A549 (cell line): ENCODE results near the gene SLC25A36. TPM values are rescaled to one million over a fixed set of nuclear protein-coding genes. Genes with fewer than 3 reads are reported as not detected.

Experiments used
- ATAC-seq, 2 experiments: fragments of 200-7000 bp in 1 of 2; fragments of >200 bp in 1 of 2; cut with Nextera tagmentation in 1 of 2; cut with Tn5 transposase in 1 of 2; 3 replicates each; pipeline versions ENCODE4 v1.8.0 to v1.9.1; 2018 to 2020; ENCODE audit warnings: mild to moderate bottlenecking in 1 of 2, moderate library complexity in 1 of 2
- CTCF ChIA-PET: fragments of 300-600 bp; sonication (Branson Sonifier 250); formaldehyde crosslinking; extraction: SDS; loops from one replicate; lab custom pipeline; 2021; ENCODE audit warnings: antibody characterized with exemption, inconsistent platforms; lab: Yijun Ruan, JAX
- POLR2A ChIA-PET: fragments of 350-600 bp; formaldehyde crosslinking; extraction: SDS; loops from one replicate; lab custom pipeline; 2021; ENCODE audit warnings: antibody characterized with exemption, inconsistent platforms; lab: Yijun Ruan, JAX
- DNase-seq, 2 experiments: peaks; one replicate each; pipeline versions ENCODE4 v3.0.0 to v3.0.0-alpha.2; 2011 to 2016; ENCODE audit warnings: low read depth in 1 of 2, low spot score in 1 of 2
- FAIRE-seq: peaks from 2 replicates; lab custom pipeline; 2011; peaks lifted over from hg19 to GRCh38; lab: Jason Lieb, UNC
- H3K27ac ChIP-seq, 2 experiments: fragments of >200 bp; sonication (Bioruptor Twin); formaldehyde crosslinking; 3 replicates each; pipeline ENCODE4 v1.5.1; 2016 to 2017
- H3K4me1 ChIP-seq: fragments of >200 bp; sonication (Bioruptor Twin); formaldehyde crosslinking; 3 replicates; pipeline ENCODE4 v1.6.1; 2016
- H3K4me2 ChIP-seq: fragments of >200 bp; sonication (Bioruptor Twin); formaldehyde crosslinking; 3 replicates; pipeline ENCODE4 v1.6.1; 2016
- H3K4me3 ChIP-seq: fragments of >200 bp; sonication (Bioruptor Twin); formaldehyde crosslinking; 3 replicates; pipeline ENCODE4 v1.5.1; 2016
- H3K9me3 ChIP-seq: fragments of >200 bp; sonication (Bioruptor Twin); formaldehyde crosslinking; 3 replicates; pipeline ENCODE4 v1.6.1; 2016
- BHLHE40 ChIP-seq: IDR thresholded peaks from 2 replicates; pipeline ENCODE4 v1.6.1; 2012; ENCODE audit warnings: low read depth, low read length, inconsistent platforms
- CBX8 ChIP-seq: fragments of 200-600 bp; sonication (generic); IDR thresholded peaks from 2 replicates; pipeline ENCODE4 v1.6.1; 2016
- CEBPB ChIP-seq, 2 experiments: fragments of >200 bp in 1 of 2; sonication (Bioruptor Twin) in 1 of 2; formaldehyde crosslinking in 1 of 2; IDR thresholded peaks; 2 replicates each; pipeline ENCODE4 v1.6.1; 2012 to 2016
- CTCF ChIP-seq: fragments of >200 bp; sonication (Bioruptor Twin); formaldehyde crosslinking; IDR thresholded peaks from 3 replicates; pipeline ENCODE4 v1.5.1; 2016
- EP300 ChIP-seq, 2 experiments: fragments of >200 bp; sonication (Bioruptor Twin); formaldehyde crosslinking; IDR thresholded peaks; 2 replicates in 1 of 2; 3 replicates in 1 of 2; pipeline ENCODE4 v1.6.1; 2016 to 2017
- FOSB ChIP-seq: fragments of 250-450 bp; sonication (Bioruptor Pico); IDR thresholded peaks from 2 replicates; pipeline ENCODE4 v1.5.0; 2020; ENCODE audit warnings: mild to moderate bottlenecking, moderate library complexity
- FOXS1 ChIP-seq: fragments of 250-450 bp; sonication (Bioruptor Pico); IDR thresholded peaks from 2 replicates; pipeline ENCODE4 v1.5.0; 2020; ENCODE audit warnings: mild to moderate bottlenecking, moderate library complexity
- HOXB13 ChIP-seq: fragments of 250-450 bp; sonication (Bioruptor Pico); IDR thresholded peaks from 2 replicates; pipeline ENCODE4 v1.5.0; 2020; ENCODE audit warnings: low read depth, mild to moderate bottlenecking, moderate library complexity
- JUN ChIP-seq, 2 experiments: fragments of >200 bp; sonication (Bioruptor Twin); formaldehyde crosslinking; IDR thresholded peaks; 2 replicates in 1 of 2; 3 replicates in 1 of 2; pipeline ENCODE4 v1.6.1; 2016 to 2017
- KDM5A ChIP-seq: fragments of 200-600 bp; sonication (generic); IDR thresholded peaks from 2 replicates; pipeline ENCODE4 v1.6.1; 2016; ENCODE audit warnings: antibody characterized with exemption, mild to moderate bottlenecking
- MYC ChIP-seq: IDR thresholded peaks from 2 replicates; pipeline ENCODE4 v1.6.1; 2012; ENCODE audit warnings: mild to moderate bottlenecking, inconsistent platforms, low read length, improper control_type of control experiment, borderline replicate concordance
- NFE2L2 ChIP-seq: fragments of 150-350 bp; conservative IDR thresholded peaks from 2 replicates; pipeline ENCODE4 v1.6.1; 2014; ENCODE audit warnings: low read length
- NR3C1 ChIP-seq: fragments of >200 bp; sonication (Bioruptor Twin); formaldehyde crosslinking; IDR thresholded peaks from 3 replicates; pipeline ENCODE4 v1.6.1; 2017
- PBX3 ChIP-seq: IDR thresholded peaks from 2 replicates; pipeline ENCODE4 v1.6.1; 2012
- POLR2A ChIP-seq: IDR thresholded peaks from 2 replicates; pipeline ENCODE4 v1.6.1; 2012; ENCODE audit warnings: mild to moderate bottlenecking, low read length
- POLR2AphosphoS2 ChIP-seq: conservative IDR thresholded peaks from 2 replicates; pipeline ENCODE4 v1.6.1; 2012; ENCODE audit warnings: low read length, improper control_type of control experiment, inconsistent platforms
- RAD21 ChIP-seq, 2 experiments: fragments of >200 bp in 1 of 2; sonication (Bioruptor Twin) in 1 of 2; formaldehyde crosslinking in 1 of 2; IDR thresholded peaks in 1 of 2; conservative IDR thresholded peaks in 1 of 2; 2 replicates in 1 of 2; 3 replicates in 1 of 2; pipeline ENCODE4 v1.6.1; 2012 to 2018; ENCODE audit warnings: inconsistent platforms in 1 of 2
- RFX5 ChIP-seq: fragments of 450-650 bp; IDR thresholded peaks from 2 replicates; pipeline ENCODE4 v1.7.1; 2014; ENCODE audit warnings: antibody characterized with exemption, mild to moderate bottlenecking, moderate library complexity
- RNF2 ChIP-seq: fragments of 200-600 bp; sonication (generic); IDR thresholded peaks from 2 replicates; pipeline ENCODE4 v1.6.1; 2016; ENCODE audit warnings: low read depth, mild to moderate bottlenecking, antibody characterized with exemption, moderate library complexity, borderline replicate concordance
- SMC3 ChIP-seq: fragments of >200 bp; sonication (Bioruptor Twin); formaldehyde crosslinking; IDR thresholded peaks from 3 replicates; pipeline ENCODE4 v1.6.1; 2018; ENCODE audit warnings: inconsistent platforms
- ZC3H11A ChIP-seq: fragments of 450-650 bp; IDR thresholded peaks from 2 replicates; pipeline ENCODE4 v1.6.1; 2014; ENCODE audit warnings: antibody characterized with exemption, mild to moderate bottlenecking
- WGBS: methylation state at CpG from one replicate; pipeline ENCODE4 v1.1.6; 2017; ENCODE audit errors: missing lambda C conversion rate; 5-methylcytosine and 5-hydroxymethylcytosine counted together
- polyA plus RNA-seq, 4 experiments: library from polyadenylated mRNA; depleted of rRNA in 3 of 4; stranded (reverse); fragments of >200 nt; fragmentation: RNase III in 1 of 4; extraction: RNeasy Plus Mini Kit Qiagen cat#74134 plus additional on column Dnase treatment in 1 of 4; gene quantifications; 2 replicates in 3 of 4; 3 replicates in 1 of 4; pipeline ENCODE4 v1.2.3, GENCODE V29; 2011 to 2017
- TF ChIP-seq, protein P1 (sequence below): fragments of 150-350 bp; IDR thresholded peaks from 2 replicates; pipeline ENCODE4 v1.6.1; 2014; ENCODE audit warnings: low read depth, mild to moderate bottlenecking, low read length

Gene SLC25A36
- polyA plus RNA-seq, 2 of the 4 experiments (the other 2 are of a cell fraction) = 18.2 to 75.0 TPM

DNA sequence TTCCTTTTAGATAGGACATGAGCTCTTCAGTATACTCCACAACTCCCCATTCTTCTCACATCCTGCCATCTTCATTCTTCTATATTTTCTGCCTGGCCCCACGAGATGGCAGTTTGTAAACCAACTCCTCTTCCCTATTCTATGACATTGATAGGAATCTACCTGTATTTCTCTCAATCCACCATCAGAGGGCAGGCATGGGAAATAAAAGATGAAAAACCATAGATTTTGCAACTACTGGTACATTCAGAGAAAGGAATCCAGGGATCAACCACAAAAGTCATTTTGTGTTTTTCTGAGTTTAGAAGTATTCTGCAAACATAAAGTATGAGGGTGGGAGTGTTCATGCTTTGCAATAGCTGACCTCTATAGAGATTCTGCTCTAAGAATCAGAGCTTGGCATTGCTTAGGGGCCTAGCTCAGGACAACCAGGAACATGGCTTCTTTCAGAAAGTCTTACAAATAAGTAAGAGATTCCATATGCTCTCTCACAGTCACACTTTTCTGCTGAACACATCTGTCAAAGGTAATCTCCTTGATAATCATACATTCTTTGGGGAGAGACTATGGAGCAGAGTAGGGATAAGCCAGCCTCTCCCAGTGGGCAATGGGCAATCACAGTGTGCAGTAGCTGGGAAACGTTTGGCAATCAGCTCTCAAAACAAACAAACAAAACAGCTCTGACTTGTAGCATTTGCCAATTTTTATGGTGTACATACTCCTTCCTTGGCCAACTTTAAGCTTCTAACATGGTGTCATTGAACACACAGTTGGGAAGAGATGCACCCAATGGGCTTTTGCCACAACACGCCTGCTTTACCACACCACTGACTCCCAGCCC is 43.1 kb upstream of the SLC25A36 start:
- H3K4me3 ChIP-seq = no peak overlapping the region
- CTCF ChIA-PET = interaction anchor here (0.7 to 4.3 kb wide), 22 partner anchors 9 to 554 kb away, joined by 3 to 14 read pairs (median 4); no protein-coding TSS in a partner anchor
- POLR2A ChIA-PET = interaction anchor here (1.3 kb wide), 1 partner anchor 43 kb away, joined by 5 read pairs; the partner anchor contains the start of gene SLC25A36
- 25% methylated on average over 3 of the region's 3 CpGs for WGBS
- H3K4me1 ChIP-seq = no peaks in the 10 kb centered on the region
- FAIRE-seq (no peak), ATAC-seq (peak; percentile 81 to 85; a peak in 5 of 6 replicates), DNase-seq (peak in 1 of 2 experiments; percentile 54)
- no peak overlapping the region for H3K27ac ChIP-seq
- H3K9me3 ChIP-seq = no peaks in the 10 kb centered on the region
- TF ChIP-seq NR3C1 = no peak
- no peak for TF ChIP-seq POLR2AphosphoS2
- no peak for TF ChIP-seq ZC3H11A
- TF ChIP-seq MYC = no peak
- TF ChIP-seq JUN (IDR thresholded peaks at IDR 0.05) = no peak
- peak; percentile 50; the same call in 2 of the 3 replicates for TF ChIP-seq SMC3
- TF ChIP-seq RAD21 (conservative IDR thresholded peaks at IDR 0.05 in 1 of 2, IDR thresholded peaks at IDR 0.05 in 1 of 2) = peak; percentile 51 to 57
- no peak for TF ChIP-seq CEBPB (IDR thresholded peaks at IDR 0.05)
- no peak for TF ChIP-seq PBX3
- TF ChIP-seq RFX5 = no peak
- TF ChIP-seq CBX8 = no peak
- TF ChIP-seq HOXB13 (CRISPR knock-in tag) = no peak
- peak; percentile 51 for TF ChIP-seq CTCF
- TF ChIP-seq EP300 (IDR thresholded peaks at IDR 0.05) = no peak
- no peak for TF ChIP-seq BHLHE40
- no peak for TF ChIP-seq RNF2
- no peak for TF ChIP-seq KDM5A
- TF ChIP-seq FOSB = no peak
- TF ChIP-seq POLR2A = no peak
- no peak for TF ChIP-seq NFE2L2
- TF ChIP-seq FOXS1 (CRISPR knock-in tag) = no peak
- no peak overlapping the region for H3K4me2 ChIP-seq

- Histone ChIP-seq H3K4me2 (no peak overlapping the region), H3K27ac (no peak overlapping the region), H3K4me1 (no peaks in the 10 kb centered on the region), H3K9me3 (no peaks in the 10 kb centered on the region), H3K4me3 (no peak overlapping the region)
- no peak for ATAC-seq
- TF ChIP-seq RAD21 (conservative IDR thresholded peaks at IDR 0.05 in 1 of 2, IDR thresholded peaks at IDR 0.05 in 1 of 2) = no peak
- TF ChIP-seq, protein P1, sequence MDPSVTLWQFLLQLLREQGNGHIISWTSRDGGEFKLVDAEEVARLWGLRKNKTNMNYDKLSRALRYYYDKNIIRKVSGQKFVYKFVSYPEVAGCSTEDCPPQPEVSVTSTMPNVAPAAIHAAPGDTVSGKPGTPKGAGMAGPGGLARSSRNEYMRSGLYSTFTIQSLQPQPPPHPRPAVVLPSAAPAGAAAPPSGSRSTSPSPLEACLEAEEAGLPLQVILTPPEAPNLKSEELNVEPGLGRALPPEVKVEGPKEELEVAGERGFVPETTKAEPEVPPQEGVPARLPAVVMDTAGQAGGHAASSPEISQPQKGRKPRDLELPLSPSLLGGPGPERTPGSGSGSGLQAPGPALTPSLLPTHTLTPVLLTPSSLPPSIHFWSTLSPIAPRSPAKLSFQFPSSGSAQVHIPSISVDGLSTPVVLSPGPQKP = no peak
- ChIA-PET POLR2A (no interaction called here), CTCF (interaction anchor here (1.1 to 4.3 kb wide), 6 partner anchors 23 to 298 kb away, joined by 3 to 14 read pairs (median 4); no protein-coding TSS in a partner anchor)
- DNase-seq = no peak
- WGBS = 0% methylated on average over 1 of the region's 1 CpG
- no peak for FAIRE-seq
Measured at GRCh38 chr3:140899363-140899762, 42.3 kb upstream of the SLC25A36 start.
